Measurements from ENCODE around the gene MYG1. TPM values are rescaled to one million over a fixed set of nuclear protein-coding genes. Genes with fewer than 3 reads are reported as not detected.
"Not testable (repeated sequence)": the region's sequence is repeated elsewhere in the genome, so short reads cannot be mapped to it uniquely, and the experiment has no call there.

MYG1 gene
- total RNA-seq, 1 experiment from 2014 or later: 82.5 TPM

DNA sequence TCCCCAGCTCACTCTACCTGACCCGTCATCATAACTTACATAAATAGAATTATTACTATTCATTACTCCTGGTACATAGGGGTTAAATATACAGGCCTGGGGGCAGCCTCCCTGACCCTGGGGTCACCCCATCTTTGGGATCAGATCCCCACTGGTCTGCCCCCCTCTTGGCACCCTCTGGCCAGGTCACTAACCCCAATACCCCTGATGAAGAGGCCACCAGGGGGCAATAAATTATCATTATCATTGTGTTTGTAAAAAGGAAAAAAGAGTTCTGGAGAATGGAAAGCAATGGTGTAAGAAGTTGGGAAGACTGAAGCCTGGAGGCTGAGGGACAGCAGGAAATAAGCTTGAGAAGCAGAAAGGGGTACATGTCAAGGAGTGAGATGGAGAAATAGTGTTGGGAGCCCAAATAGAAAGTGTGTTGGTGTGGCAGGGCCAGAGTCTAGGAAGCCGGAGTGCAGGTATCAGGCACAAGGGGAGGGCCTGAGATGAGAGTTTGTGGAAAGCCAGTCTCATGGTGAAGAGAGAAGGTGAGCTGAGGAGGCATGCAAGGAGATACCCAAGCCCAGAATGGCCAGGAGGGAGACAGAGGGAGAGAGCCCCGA, 28.0 kb downstream of the MYG1 start:
- ChIA-PET CTCF (interaction anchor here (1.0 to 1.4 kb wide), 2 partner anchors 94 to 178 kb away, joined by 3 to 5 read pairs; no protein-coding TSS in a partner anchor), POLR2A (ENCODE audit: unreplicated experiment) (interaction anchor here (0.6 kb wide), 1 partner anchor 88 kb away, joined by 3 read pairs; no protein-coding TSS in a partner anchor)
- Histone ChIP-seq H3K4me1 (replicated peaks; ENCODE audit: insufficient read depth) (no peaks in the 10 kb centered on the region; the same call in 1 of the 2 replicates), H4K20me1 (ENCODE audit: insufficient read depth) (no peaks in the 10 kb centered on the region), H3K4me2 (no peak overlapping the region), H3K27me3 (ENCODE audit: insufficient read depth, low read depth) (0 out of 2 replicates have a peak, but pooled peaks cover 3% of the 10 kb centered on the region), H3F3A (ENCODE audit: insufficient read depth, low read depth) (peaks cover 9% of the 10 kb centered on the region), H3K9me2 (ENCODE audit: insufficient read depth) (no peaks in the 10 kb centered on the region), H3K27ac (no peak overlapping the region), H2AFZ (no peak overlapping the region), H3K4me3 (no peak overlapping the region), H3K9me3 (ENCODE audit: insufficient read depth, low read depth) (no peaks in the 10 kb centered on the region), H3K36me3 (ENCODE audit: low read depth) (no peaks in the 10 kb centered on the region), H3K79me2 (ENCODE audit: low read depth) (no peaks in the 10 kb centered on the region)
- TF ChIP-seq EZH2 (IDR thresholded peaks at IDR 0.05; ENCODE audit: low read depth): no peak
- TF ChIP-seq, protein P1, sequence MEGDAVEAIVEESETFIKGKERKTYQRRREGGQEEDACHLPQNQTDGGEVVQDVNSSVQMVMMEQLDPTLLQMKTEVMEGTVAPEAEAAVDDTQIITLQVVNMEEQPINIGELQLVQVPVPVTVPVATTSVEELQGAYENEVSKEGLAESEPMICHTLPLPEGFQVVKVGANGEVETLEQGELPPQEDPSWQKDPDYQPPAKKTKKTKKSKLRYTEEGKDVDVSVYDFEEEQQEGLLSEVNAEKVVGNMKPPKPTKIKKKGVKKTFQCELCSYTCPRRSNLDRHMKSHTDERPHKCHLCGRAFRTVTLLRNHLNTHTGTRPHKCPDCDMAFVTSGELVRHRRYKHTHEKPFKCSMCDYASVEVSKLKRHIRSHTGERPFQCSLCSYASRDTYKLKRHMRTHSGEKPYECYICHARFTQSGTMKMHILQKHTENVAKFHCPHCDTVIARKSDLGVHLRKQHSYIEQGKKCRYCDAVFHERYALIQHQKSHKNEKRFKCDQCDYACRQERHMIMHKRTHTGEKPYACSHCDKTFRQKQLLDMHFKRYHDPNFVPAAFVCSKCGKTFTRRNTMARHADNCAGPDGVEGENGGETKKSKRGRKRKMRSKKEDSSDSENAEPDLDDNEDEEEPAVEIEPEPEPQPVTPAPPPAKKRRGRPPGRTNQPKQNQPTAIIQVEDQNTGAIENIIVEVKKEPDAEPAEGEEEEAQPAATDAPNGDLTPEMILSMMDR (conservative IDR thresholded peaks at IDR 0.05): peak; percentile 71
- BruUV-seq (replicated peaks): no TSS peak
- intact Hi-C loops (cut with micrococcal nuclease; ENCODE audit: unreplicated experiment): loop anchor here (1.0 to 10.0 kb wide), 3 partner anchors 181 to 877 kb away; no protein-coding TSS in a partner anchor
- DNase-seq: no peak

DNA sequence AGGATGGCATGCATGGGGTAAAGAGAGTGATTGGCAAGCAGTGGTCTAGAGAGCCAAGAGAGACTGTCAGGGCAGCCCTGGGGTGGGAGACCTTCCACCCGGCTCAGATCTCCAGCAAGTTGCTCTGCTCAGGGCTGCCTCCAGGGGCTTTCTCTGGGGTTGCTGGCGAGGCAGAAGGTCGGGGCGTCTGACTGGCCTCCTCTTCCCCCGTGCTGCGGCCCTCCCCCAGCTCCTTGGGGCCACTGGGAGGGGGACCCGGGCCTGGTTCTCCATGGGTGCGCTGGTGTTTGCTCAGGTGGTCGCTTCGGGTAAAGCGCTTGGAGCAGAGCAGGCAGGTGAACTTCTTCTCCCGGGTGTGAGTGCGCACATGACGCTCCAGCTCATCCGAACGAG, 28.5 kb downstream of the MYG1 start:
- no TSS peak for BruUV-seq (replicated peaks)
- POLR2A ChIA-PET (ENCODE audit: unreplicated experiment): interaction anchor here (0.7 kb wide), 1 partner anchor 25 kb away, joined by 3 read pairs; no protein-coding TSS in a partner anchor
- no peak overlapping the region for H2AFZ ChIP-seq
- DNase-seq: no peak
- intact Hi-C loops (cut with micrococcal nuclease; ENCODE audit: unreplicated experiment): loop anchor here (10.0 kb wide), 1 partner anchor 877 kb away; no protein-coding TSS in a partner anchor
- H3K4me2 ChIP-seq: no peak overlapping the region
- CTCF ChIA-PET: no interaction called here
- no peak overlapping the region for H3K27ac ChIP-seq
- H4K20me1 ChIP-seq (ENCODE audit: insufficient read depth): no peaks in the 10 kb centered on the region
- no peaks in the 10 kb centered on the region for H3K79me2 ChIP-seq (ENCODE audit: low read depth)
- H3F3A ChIP-seq (ENCODE audit: insufficient read depth, low read depth): peaks cover 9% of the 10 kb centered on the region
- no peaks in the 10 kb centered on the region for H3K9me2 ChIP-seq (ENCODE audit: insufficient read depth)
- TF ChIP-seq, protein P1 (conservative IDR thresholded peaks at IDR 0.05): no peak
- TF ChIP-seq EZH2 (IDR thresholded peaks at IDR 0.05; ENCODE audit: low read depth): no peak
- no peaks in the 10 kb centered on the region for H3K9me3 ChIP-seq (ENCODE audit: insufficient read depth, low read depth)
- H3K4me3 ChIP-seq: no peak overlapping the region
- no peaks in the 10 kb centered on the region; the same call in 1 of the 2 replicates for H3K4me1 ChIP-seq (replicated peaks; ENCODE audit: insufficient read depth)
- no peaks in the 10 kb centered on the region for H3K36me3 ChIP-seq (ENCODE audit: low read depth)
- H3K27me3 ChIP-seq (ENCODE audit: insufficient read depth, low read depth): 0 out of 2 replicates have a peak, but pooled peaks cover 3% of the 10 kb centered on the region

DNA sequence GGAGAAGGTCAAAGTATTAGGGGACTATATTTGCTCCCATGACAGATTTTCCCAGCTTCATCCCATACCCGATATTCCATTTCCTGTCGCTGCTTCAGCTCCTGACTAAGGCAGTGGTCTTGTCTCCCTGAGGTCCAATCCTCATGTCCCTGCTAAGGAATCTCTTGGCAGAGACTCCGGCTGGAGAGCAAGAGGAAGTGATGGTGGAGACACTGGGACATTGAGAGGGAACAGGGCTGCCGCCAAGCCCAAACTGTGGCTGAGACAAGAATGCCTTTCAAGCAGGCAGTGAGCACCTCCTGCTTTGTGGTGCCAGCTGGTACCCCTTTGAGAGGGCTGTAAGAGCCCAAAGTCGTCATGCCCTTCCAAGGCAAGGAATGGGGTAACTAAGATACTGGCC, 31.2 kb downstream of the MYG1 start:
- Histone ChIP-seq H3K9me2 (ENCODE audit: insufficient read depth) (no peaks in the 10 kb centered on the region), H3K4me2 (no peak overlapping the region), H4K20me1 (ENCODE audit: insufficient read depth) (no peaks in the 10 kb centered on the region), H3K27me3 (ENCODE audit: insufficient read depth, low read depth) (peaks cover 12% of the 10 kb centered on the region; the same call in 1 of the 2 replicates), H3F3A (ENCODE audit: insufficient read depth, low read depth) (peaks cover 5% of the 10 kb centered on the region), H3K4me3 (no peak overlapping the region), H3K9me3 (ENCODE audit: insufficient read depth, low read depth) (no peaks in the 10 kb centered on the region), H3K79me2 (ENCODE audit: low read depth) (no peaks in the 10 kb centered on the region), H2AFZ (no peak overlapping the region), H3K27ac (no peak overlapping the region), H3K4me1 (replicated peaks; ENCODE audit: insufficient read depth) (no peaks in the 10 kb centered on the region), H3K36me3 (ENCODE audit: low read depth) (no peaks in the 10 kb centered on the region)
- TF ChIP-seq, protein P1 (conservative IDR thresholded peaks at IDR 0.05): no peak
- TF ChIP-seq EZH2 (IDR thresholded peaks at IDR 0.05; ENCODE audit: low read depth): no peak
- intact Hi-C loops (cut with micrococcal nuclease; ENCODE audit: unreplicated experiment): no loop called here
- ChIA-PET POLR2A (ENCODE audit: unreplicated experiment) (interaction anchor here (0.7 kb wide), 1 partner anchor 1306 kb away, joined by 12 read pairs; no protein-coding TSS in a partner anchor), CTCF (no interaction called here)
- BruUV-seq (replicated peaks): no TSS peak
- DNase-seq: no peak

DNA sequence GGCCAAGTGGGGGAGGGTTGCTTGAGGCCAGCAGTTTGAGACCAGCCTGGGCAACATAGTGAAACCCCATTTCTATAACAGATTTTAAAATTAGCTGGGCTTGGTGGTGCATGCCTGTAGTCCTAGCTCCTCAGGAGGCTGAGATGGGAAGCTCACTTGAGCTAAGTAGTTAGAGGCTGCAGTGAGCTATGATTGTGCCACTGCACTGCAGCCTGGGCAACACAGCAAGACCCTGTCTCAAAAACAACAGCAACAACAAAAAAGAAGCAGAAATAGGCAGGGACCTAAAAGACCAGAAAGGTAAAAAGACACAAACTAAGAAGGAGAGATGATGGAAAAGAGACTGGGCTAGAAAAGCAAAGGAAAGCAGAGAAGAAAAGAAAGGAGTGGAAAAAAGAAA, 32.8 kb downstream of the MYG1 start:
- POLR2A ChIA-PET (ENCODE audit: unreplicated experiment): interaction anchor here (0.6 kb wide), 1 partner anchor 57 kb away, joined by 4 read pairs; no protein-coding TSS in a partner anchor
- H3K4me3 ChIP-seq; H3K27ac ChIP-seq; H3K9me3 ChIP-seq (ENCODE audit: insufficient read depth, low read depth); H4K20me1 ChIP-seq (ENCODE audit: insufficient read depth); BruUV-seq (replicated peaks); H2AFZ ChIP-seq; H3K4me2 ChIP-seq; DNase-seq; H3K79me2 ChIP-seq (ENCODE audit: low read depth); H3K9me2 ChIP-seq (ENCODE audit: insufficient read depth); H3K36me3 ChIP-seq (ENCODE audit: low read depth); H3K4me1 ChIP-seq (replicated peaks; ENCODE audit: insufficient read depth); intact Hi-C loops (cut with micrococcal nuclease; ENCODE audit: unreplicated experiment); H3F3A ChIP-seq (ENCODE audit: insufficient read depth, low read depth): not testable (repeated sequence)
- H3K27me3 ChIP-seq (ENCODE audit: insufficient read depth, low read depth): peaks cover 27% of the 10 kb centered on the region
- CTCF ChIA-PET: interaction anchor here (0.6 to 0.9 kb wide), 2 partner anchors 305 to 460 kb away, joined by 3 to 4 read pairs; no protein-coding TSS in a partner anchor
